HCT116 (cell line): ENCODE results near the gene RHD.

Experiments used
- RAD21 ChIP-seq: IDR thresholded peaks from 2 replicates; pipeline ENCODE4 v1.6.1; 2012; ENCODE audit warnings: low read depth, mild to moderate bottlenecking
- ZFX ChIP-seq: fragments of 450-650 bp; IDR thresholded peaks from 2 replicates; pipeline ENCODE4 v1.6.1; 2017
- TF ChIP-seq, protein P1 (sequence below), 3 experiments: fragments of 200-600 bp in 1 of 3; sonication (generic) in 1 of 3; IDR thresholded peaks in 2 of 3; conservative IDR thresholded peaks in 1 of 3; 2 replicates each; pipeline ENCODE4 v1.5.1; 2012 to 2017; ENCODE audit warnings: low read depth in 2 of 3, low read length in 2 of 3, antibody characterized with exemption in 1 of 3, borderline replicate concordance in 1 of 3, control low read depth in 1 of 3, mild to moderate bottlenecking in 1 of 3, mixed read lengths in 1 of 3, mixed run types in 1 of 3, moderate library complexity in 1 of 3; ENCODE audit not compliant: insufficient read depth in 1 of 3
- TF ChIP-seq, protein P2 (sequence below): IDR thresholded peaks from 2 replicates; pipeline ENCODE4 v1.6.1; 2012; ENCODE audit warnings: low read depth
- TF ChIP-seq, protein P3 (sequence below): IDR thresholded peaks from 2 replicates; pipeline ENCODE4 v1.6.1; 2012

DNA sequence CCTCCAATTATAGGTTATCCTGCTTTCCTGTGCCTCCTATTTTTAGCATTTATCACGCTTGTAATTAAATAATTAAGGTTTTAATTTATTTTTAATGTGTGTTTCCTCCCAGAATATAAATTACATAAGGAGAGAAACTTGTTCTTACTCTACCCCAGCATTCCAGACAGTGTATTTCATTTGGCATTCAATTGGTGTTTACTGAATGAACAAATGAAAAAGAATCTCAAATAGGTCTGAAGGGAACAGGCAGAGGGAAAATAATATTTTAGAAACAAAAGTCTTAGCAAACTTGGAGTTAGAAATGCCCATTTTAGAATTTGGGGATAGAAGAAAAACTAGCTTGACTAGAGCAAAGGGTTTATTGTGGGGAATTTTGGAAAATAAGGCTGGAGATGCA lies 15.1 kb upstream of the RHD start:
- TF ChIP-seq ZFX: no peak
- TF ChIP-seq RAD21: no peak
- TF ChIP-seq, protein P1, sequence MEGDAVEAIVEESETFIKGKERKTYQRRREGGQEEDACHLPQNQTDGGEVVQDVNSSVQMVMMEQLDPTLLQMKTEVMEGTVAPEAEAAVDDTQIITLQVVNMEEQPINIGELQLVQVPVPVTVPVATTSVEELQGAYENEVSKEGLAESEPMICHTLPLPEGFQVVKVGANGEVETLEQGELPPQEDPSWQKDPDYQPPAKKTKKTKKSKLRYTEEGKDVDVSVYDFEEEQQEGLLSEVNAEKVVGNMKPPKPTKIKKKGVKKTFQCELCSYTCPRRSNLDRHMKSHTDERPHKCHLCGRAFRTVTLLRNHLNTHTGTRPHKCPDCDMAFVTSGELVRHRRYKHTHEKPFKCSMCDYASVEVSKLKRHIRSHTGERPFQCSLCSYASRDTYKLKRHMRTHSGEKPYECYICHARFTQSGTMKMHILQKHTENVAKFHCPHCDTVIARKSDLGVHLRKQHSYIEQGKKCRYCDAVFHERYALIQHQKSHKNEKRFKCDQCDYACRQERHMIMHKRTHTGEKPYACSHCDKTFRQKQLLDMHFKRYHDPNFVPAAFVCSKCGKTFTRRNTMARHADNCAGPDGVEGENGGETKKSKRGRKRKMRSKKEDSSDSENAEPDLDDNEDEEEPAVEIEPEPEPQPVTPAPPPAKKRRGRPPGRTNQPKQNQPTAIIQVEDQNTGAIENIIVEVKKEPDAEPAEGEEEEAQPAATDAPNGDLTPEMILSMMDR (IDR thresholded peaks at IDR 0.05 in 2 of 3, conservative IDR thresholded peaks at IDR 0.05 in 1 of 3; ENCODE audit: borderline replicate concordance in 1 of 3, insufficient read depth in 1 of 3, low read depth in 2 of 3, low read length in 2 of 3): no peak
- TF ChIP-seq, protein P2, sequence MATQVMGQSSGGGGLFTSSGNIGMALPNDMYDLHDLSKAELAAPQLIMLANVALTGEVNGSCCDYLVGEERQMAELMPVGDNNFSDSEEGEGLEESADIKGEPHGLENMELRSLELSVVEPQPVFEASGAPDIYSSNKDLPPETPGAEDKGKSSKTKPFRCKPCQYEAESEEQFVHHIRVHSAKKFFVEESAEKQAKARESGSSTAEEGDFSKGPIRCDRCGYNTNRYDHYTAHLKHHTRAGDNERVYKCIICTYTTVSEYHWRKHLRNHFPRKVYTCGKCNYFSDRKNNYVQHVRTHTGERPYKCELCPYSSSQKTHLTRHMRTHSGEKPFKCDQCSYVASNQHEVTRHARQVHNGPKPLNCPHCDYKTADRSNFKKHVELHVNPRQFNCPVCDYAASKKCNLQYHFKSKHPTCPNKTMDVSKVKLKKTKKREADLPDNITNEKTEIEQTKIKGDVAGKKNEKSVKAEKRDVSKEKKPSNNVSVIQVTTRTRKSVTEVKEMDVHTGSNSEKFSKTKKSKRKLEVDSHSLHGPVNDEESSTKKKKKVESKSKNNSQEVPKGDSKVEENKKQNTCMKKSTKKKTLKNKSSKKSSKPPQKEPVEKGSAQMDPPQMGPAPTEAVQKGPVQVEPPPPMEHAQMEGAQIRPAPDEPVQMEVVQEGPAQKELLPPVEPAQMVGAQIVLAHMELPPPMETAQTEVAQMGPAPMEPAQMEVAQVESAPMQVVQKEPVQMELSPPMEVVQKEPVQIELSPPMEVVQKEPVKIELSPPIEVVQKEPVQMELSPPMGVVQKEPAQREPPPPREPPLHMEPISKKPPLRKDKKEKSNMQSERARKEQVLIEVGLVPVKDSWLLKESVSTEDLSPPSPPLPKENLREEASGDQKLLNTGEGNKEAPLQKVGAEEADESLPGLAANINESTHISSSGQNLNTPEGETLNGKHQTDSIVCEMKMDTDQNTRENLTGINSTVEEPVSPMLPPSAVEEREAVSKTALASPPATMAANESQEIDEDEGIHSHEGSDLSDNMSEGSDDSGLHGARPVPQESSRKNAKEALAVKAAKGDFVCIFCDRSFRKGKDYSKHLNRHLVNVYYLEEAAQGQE: no peak
- TF ChIP-seq, protein P3, sequence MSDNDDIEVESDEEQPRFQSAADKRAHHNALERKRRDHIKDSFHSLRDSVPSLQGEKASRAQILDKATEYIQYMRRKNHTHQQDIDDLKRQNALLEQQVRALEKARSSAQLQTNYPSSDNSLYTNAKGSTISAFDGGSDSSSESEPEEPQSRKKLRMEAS: no peak
